ENCODE data around the gene NFAM1.

The NFAM1 gene

DNA sequence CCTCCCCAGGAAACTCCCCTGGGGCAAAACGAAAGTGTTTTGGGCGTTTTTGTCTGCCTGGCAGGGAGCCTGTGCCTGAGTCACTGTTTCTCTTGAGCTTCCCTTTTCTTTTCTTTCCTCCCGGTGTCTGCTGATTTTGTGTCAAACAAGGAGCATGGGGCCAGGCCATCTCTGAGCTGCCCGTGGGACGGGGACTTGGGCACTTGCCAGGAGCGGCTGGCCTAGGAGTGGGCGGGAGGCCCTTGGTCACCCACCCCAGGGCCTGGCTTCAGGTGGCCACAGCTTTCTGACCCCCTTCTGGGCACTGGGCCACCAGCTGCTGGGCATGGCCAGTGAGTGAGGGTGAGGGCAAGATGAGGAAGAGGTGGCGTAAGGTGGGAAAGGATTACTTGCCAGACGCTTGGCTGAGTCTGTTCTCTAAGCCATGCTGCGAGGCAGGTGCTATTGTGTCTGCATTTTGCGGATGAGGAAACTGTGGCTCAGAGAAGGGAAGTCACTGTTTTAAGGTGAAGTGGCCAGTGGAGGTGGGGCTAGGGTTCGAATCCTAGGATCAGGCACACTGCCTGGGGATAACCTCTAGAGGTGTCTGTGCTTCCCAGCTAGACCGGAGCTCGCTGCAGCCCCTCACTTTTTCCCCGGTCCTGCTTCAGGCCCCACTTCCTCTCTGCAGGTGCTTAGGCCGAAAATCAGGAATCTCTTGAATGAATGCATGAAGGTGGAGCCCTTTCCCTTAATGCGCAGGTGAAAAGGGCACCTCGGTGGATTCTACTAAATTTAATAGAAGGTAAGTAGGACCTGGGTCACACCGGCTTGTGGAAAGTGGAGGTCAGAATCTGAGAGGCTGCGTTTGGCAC, 7.8 kb upstream of the NFAM1 start:
- peak; percentile 87 to 92 for DNase-seq

DNA sequence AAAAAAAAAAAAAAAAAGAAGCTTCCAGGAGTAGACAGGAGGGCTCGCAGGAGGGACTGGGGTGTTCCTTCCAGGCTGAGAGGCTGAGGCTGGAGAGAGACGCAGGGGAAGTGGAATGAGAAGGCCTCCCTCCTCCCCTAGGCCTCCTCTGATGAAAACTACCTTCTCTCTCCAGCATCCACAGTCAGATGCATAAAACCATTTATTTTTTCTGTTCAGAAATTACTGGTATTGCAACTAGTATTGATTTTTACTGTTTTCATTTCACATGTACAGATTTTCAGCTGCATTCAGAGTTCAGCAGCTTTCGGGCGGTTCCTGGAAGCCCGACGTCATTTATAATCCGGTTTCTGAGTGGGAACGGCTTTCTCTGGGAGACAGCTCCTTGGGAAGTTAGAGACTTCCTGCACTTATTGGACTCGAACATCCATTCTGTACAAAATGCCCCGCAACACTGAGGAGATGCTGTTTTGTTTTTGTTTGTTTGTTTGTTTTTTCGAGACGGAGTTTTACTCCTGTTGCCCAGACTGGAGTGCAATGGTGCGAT, 6.9 kb upstream of the NFAM1 start:
- DNase-seq: no peak

DNA sequence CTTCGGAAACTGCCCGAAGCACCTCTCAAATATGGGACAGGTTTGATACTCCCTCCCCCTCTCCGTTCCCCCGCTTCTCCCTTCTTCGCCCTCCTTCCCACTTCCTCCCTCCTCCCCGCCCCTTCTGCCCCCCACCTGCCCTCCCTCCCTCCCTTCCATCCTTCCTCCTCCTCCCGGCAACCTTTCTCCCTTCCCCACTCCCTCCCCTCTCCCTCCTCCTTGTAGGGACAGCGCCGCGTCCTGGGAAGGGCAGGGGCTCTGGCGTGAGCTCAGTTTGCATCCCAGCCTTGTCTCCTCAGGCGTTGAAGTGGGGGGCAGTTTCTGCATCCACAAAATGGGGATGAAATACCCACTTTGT, 6.1 kb upstream of the NFAM1 start:
- no peak for DNase-seq

DNA sequence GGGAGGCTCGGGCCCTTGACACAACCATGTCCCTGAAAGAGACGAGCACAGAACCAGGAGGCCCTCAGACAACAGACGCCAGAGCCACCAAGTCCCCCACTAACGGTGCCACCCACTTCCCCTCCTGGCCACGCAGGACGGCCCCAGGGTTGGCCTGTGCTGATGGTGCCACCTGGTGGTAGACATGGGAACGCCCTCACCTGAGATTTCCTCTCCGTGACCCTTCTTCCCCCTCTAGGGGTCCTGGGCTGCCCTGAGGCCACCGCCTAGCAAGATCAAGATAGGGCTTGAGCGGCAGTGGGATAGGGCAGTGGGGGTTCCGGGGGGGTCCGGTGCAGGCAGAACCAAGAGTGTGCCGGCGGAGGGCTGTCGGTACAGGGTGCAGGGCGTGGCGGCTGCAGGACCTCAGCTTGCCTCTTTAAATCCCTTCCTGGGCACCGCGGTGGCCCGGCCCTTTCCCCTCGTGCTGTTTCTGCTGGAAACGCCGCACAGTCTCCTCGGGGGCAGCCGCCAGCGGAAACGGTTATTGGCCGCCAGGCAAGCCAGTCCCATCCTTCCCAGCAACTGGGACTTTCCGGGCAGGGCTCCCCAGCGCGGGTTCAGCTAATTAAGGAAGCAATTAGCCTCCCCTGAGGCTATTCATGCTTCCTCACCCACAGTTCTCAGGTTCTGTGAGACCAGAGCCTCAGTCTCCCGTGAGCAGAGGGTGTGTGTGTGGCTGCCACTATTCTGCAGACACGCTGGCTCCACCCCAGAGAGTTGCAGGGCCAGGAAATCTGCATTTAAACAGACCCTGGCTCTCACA, 5.5 kb upstream of the NFAM1 start:
- DNase-seq: peak; percentile 65 to 66

DNA sequence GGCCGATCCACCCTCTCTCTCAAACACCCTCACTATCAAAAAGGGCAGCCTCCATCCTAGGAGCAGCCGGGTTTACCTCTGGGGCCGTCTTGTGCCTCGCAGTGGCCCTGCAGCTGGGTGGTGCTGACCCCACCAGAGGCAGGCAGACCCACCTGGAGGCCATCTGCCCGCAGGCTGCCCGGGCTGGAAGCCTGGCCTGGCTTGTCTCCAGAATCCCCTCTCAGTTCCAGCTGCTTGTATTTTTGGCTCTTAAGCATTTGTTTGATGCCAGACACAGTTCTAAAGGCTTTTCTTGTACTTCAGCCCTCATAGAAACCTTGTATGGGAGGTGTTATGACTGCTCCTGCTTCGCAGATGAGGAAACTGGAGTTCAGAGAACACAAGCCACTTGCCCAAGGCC, 4.2 kb upstream of the NFAM1 start:
- no peak for DNase-seq

DNA sequence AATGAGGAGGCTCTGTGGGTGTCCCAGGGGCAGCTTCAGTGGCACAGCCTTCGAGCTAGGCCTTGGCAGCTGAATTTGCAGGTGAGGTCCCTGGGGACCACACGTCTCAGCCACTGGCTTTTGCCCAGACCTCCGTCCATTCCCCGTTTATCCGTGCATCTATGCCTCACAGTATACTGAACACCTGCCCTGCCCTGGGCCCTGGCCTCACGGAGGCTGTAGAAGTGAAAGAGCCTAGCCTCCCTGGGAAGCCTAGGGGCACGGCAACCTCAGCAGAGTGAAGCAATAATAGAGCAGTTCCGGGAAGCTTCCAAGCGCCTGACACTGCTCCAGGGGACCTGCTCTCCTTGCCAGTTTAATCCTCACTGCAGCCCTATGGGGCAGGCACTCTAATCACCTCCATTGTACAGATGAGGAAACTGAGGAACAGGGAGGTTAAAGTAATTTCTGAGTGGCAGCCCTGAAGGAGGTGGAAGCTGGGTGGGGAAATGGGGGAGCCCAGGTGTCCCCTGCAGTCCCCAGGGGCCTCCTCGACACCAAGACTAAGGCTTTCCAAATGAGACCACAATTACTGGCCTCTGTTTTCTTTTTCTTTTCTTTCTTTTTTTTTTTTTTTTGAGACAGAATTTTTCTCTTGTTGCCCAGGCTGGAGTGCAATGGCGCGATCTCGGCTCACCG, 2.7 kb upstream of the NFAM1 start:
- no peak for DNase-seq

DNA sequence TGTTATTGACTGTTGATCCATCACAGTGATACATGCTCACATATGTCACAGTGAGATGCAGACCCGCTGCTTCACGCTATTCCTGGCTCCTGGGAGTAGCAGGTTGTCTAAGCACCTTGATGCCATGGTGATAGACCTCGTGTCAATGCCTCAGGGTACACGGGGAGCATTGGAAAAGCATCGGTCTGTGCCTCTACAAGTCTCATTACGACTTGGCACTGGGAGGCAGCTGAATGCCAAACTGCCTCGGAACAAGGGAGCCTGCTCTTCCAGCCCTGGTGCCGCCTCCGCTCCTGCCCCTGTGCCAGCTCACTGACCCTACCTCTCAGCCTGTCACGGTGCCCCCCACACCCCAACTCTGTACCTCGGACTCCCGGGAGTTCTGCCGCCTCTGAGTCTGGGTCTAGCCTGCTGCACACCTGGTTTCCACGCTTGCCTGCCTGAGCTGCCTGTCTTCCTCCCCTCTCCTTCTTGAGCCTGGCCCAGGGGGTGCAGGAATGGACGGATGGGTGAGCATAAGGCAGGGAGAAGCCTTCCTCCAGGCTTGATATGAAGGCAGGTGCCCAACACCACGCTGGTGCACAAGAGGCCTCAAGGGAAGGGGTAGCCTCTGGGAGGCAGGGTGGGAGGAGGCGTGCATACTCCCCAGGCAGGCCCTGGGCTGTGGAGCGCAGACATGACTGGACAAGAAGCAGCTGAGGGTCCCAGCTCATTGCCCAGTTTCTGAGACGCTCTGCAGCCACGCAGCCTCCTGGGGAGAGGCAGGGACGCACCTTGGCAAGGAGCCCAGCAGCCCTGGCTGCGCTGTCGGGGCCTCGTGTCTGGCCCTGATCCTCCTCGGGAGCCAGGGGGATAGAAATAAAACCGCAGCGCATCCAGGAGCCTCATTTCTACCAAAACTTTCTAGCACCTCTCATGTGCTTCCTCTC, 1.8 kb upstream of the NFAM1 start:
- DNase-seq: no peak

DNA sequence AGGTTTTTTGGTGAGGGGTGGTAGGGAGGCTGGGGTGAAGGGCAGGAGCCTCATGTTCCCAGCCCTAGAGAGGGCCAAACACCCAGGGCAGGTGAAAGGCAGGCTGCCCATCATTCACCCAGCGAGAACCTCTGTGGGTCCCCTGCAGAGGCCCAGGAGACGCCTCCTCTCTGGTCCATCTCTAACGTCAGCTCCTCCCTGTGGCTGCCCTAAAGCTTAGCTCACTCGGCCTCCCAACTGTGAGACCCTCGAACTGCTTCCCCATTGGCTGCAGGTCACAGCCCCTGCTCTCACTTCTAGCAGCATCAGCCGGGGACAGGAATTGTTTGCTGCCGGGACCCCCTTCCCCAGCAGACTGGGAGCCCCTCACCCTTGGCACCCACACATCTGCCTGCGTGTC, 615 bp upstream of the NFAM1 start:
- DNase-seq: no peak

DNA sequence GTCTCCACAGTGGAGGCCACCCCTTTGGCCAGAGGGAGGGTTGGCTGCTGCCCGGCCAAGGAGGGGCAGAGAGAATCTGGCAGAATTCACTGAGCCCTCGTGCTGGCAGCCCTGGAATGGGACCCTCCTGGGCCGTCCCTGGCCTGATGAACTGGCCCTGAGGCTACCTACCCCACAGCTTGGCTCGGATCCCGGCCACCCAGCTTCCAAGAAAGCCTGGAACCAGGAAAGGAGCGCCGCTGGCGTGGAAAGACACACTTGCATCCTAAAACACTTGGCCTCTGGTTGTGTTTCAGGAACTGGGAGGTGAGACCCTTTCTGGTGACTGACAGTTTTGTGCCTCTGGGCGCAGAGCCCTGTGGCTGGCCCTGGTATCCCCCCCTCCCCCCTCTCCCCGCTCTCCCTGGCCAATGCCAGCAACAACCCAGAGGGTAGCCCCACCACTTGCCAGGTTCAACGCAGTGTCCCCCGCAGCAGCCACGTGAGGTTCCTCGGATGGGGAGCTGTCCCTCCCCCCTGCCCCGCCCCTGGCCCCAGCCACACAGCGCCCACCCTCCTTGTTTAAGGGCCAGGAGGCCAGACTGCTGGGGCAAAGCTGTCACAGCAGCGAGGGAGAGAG, 693 bp downstream of the NFAM1 start:
- DNase-seq: no peak

DNA sequence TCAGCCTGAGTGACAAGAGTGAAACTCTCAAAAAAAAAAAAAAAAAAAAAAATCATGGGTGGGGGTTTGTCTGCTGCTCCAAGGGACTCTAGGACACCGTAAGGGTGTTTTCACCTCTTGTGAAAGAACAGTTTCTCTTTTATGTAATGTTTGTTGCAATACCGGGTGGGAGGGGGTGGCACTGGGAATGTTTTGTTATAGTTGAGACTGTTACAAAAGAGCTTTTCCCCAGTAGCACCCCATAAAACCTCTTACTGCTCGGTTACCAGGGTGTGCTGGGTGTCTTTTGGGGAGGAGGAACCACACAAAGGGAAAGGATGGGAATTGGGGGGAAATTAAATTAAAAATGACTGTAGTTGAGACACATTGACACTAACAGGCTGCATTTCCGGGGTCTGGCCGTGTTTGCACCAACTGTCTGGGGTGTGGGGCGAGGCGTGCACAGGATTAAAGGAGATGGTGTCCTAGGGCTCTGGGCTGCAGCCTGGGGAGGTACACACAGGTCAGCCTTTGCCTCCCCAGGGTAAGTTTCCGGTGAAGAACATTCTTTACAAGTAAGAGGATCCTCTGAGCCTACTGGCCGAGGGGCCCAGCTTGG, 1.6 kb downstream of the NFAM1 start:
- DNase-seq: peak; percentile 80 to 88

DNA sequence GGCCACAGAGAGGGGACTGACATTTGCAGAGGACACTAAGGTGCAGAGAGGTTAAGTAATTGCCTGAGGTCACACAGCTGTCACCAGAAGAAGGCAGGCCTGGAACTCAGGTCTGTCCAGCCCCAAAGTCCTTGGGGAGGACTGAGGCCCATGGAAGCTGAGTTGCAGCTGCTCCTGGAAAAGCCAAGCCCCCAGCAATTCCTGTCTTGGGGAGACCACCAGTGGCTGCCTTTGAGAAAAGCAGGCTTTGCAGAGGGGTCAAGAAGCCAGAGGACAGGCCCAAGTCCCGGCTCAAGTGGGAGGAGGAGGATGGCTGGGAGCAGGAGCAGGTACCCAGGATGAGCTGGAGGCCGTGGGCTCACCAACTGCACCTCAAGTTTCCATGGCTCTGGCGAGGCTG, 3.4 kb downstream of the NFAM1 start:
- DNase-seq: no peak

DNA sequence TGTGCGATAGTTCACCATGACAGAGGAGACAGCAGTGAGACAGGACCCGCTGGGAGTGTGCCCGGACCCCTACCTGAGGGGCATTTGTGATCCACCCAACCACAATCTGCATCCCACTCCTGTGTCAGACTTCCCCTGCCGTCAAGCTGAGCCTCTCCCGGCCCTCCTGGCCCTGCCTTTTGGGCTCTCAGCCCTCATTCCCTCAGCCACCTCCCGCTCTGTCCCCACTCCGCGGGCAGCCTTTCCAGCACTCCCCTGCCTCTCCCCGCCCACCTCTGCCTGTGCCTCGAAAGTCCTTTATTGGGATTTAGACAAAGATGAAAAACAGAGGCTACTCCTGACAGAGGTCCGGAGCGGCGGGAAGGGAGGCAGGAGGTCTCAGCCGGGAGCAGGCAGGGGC, 4.2 kb downstream of the NFAM1 start:
- no peak for DNase-seq

DNA sequence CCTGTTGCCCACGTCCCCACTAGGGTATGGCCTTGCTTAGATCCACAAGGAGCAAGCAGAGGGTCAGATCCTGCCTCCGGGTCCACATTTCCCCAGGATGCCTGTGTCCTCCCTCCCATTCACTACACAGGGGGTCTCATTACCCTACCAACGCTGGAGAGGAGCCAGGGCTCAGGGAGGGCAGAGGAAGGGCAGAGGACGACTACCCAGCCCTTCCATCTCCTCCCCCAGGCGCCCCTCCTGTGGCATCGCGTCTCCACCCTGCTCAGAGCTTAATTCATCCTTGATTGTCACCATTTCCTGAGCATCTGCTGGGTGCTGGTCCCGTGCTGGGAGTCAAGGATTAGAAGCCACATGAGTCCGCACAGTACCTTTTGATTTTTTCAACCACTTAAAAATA, 5.0 kb downstream of the NFAM1 start:
- DNase-seq: no peak

DNA sequence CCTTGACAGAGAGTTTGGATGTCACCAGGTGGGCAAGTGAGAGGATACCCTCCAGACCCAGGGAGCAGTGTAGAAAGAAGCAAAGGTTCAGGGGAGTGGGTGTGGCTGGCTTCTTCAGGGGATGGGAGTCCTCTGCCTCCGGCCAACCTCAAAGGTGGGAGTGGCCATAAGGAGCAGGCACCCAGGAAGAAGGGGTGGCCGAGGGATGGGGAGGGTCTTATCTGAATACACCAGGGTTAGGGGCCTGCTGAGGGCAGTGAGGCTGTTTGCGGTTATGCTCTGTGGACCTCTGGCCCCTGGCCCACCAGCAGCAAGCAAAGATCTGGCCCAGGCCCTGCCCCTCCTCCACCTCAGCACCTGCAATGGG, 6.2 kb downstream of the NFAM1 start:
- no peak for DNase-seq

DNA sequence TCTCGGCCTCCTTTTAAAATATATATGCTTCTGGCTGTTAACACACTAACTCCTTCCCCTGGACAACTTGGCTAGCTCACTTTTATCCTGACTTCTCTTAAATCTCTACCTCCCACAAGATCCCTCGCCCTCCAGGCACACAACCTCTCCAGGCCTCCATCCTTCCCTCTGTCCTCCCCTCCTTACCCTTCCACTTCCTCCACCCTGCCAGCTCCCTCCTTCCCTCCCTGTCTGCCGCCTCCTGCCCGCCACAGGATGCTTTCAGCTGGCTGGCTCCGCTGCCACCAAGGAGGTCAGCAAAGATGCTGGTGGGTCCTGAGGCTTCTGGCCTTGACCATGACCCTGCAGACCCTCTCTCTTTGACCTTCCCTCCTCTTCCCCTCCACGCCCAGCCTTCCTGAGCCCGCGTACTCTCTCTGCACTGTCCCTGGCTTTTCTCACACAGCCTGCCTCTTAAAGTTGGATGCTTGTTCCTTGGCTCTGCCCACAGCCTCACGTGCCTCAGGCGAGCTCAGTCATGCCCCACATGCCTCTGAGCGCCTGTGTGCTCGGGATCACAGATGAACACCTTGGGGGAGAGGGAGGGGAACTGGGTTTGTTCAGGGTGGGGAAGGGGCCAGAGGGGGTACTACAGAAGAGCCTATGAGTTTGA, 6.7 kb downstream of the NFAM1 start:
- no peak for DNase-seq

DNA sequence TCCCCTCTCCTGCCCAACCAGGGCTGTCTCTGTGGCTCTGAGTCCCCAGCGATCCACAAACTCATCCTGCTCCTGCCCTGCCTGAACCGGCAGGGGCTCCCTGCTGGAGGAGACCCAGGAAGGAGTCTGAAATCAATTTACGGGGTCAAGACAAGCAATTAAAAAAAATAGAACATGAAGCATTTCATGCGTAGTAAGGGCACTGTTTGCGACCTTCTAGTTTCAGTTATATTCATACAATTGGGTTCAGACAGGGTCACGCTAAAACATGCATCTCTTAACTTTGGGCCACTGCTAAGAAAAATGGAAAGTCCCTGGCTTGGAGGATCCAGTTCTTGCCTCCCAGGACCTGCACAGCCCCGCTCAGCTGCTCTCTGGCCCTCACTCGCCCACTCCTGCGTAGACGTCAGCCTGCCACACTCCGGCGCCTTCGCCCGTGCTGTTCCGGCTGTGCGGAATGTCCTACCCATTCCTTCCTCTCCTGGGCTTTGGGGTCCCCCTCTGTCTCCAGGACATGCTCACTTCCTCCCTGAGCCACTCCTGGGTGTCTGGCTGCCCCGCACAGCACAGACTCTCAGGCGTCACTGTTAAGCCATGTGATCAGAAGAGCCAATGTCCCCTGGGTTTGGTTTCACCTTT, 12.8 kb downstream of the NFAM1 start:
- peak; percentile 65 to 77 for DNase-seq

DNA sequence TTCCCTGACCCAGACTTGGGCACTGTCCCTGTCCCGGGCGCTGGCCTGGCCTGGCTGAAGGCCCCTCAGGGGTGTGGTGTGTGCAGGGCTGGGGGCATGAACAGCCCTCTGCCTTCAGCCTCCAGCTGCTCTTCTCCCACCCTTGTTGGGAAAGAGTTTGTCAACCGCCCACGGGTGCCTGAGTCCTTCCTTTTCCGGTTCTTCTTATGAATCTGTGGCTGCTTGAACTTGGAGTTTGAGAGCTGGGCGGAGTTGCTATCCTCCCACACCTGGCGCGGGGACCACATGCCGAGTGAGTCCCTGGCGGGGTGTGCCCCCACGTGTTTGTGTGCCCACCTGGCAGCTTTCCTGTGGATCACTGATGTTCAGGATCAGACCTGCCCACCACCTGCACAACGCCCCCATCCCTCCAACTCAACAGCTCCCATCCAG, 13.4 kb downstream of the NFAM1 start:
- DNase-seq: peak; percentile 87 to 95

DNA sequence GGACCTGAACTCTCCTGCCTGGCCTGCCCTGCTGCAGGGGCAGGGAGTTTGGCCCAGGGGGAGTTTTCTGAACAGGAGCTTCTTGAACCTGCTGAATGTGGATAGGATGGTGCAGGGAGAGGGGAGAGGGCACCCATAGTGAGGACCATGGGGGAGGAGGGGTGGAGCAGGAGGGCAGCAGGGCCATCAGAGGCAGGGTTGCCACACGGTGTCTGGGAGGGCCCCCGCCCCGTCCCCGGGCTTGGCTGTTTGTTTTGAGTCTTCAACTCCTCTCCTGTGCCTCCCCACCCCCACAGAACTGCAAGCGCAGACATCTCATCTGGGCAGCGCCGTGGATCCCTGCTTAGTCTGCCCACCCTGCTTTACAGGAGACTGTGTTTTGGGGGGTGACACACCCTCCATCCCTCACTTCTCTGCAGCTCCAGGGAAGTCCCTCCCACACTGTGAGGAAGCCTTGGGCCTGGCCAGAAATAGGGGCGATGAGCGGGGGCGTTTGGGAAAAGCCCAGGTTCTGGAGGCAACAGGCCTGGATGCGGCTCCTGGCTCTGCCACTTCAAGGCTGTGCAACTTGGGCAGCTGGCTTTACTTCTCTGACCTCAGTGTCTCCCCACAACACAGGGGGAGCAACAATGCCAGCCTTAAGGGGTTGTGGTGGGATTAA, 14.4 kb downstream of the NFAM1 start:
- DNase-seq: peak in 1 of 2 donors; percentile 23

DNA sequence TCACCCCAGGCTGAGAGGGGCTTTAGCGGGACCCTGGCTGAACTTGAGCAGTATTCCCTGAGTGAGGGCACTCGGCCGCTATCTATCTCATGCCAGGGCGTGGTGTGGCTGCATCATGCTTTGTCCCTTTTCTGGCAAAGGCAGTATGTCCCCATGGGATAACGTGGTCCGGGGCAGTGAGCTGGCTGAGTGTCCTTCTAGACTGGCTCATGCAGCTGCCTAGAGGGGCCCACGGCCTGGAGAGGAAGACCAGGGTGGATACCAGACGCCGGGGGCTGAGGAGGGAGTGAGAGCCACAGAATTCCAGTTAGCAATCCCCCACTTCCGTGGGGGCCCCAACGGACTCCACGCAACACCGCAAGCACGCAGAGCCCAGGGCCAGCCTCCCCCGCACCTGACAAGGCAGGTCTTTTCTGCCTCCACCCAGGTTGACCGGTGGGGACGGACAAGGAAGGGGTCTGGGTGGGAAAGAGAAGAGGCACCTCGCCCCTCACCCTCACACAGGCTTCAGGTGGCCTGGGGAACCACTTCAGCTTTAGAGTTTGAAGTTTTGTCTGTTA, 15.5 kb downstream of the NFAM1 start:
- DNase-seq: no peak
